Astrocyte (in vitro differentiated cells and primary cell): ENCODE measurements around the gene CAT. TPM values are rescaled to one million over a fixed set of nuclear protein-coding genes. Genes with fewer than 3 reads are reported as not detected.

Experiments
- DNase-seq: peaks from one replicate; pipeline ENCODE4 v3.0.0-alpha.2; 2010; ENCODE audit warnings: low read depth
- FAIRE-seq: peaks from 2 replicates; lab custom pipeline; 2011; peaks lifted over from hg19 to GRCh38; lab: Jason Lieb, UNC
- H2AFZ ChIP-seq: 2 replicates; pipeline ENCODE4 v1.6.0; 2012; ENCODE audit warnings: low read depth, low read length, inconsistent platforms
- H3K27ac ChIP-seq: 2 replicates; pipeline ENCODE4 v1.5.1; 2011; ENCODE audit warnings: low read depth, low read length, inconsistent platforms
- H3K27me3 ChIP-seq: 2 replicates; pipeline ENCODE4 v1.6.0; 2011; ENCODE audit warnings: low read length, inconsistent platforms; ENCODE audit not compliant: insufficient read depth
- H3K36me3 ChIP-seq: 2 replicates; pipeline ENCODE4 v1.5.1; 2011; ENCODE audit warnings: low read length, inconsistent platforms; ENCODE audit not compliant: insufficient read depth
- H3K4me1 ChIP-seq: 2 replicates; pipeline ENCODE4 v1.5.1; 2011; ENCODE audit warnings: low read length, inconsistent platforms; ENCODE audit not compliant: insufficient read depth
- H3K4me2 ChIP-seq: 2 replicates; pipeline ENCODE4 v1.6.0; 2012; ENCODE audit warnings: low read length, inconsistent platforms
- H3K4me3 ChIP-seq: 2 replicates; pipeline ENCODE4 v1.5.1; 2011; ENCODE audit warnings: low read depth, mild to moderate bottlenecking, low read length, inconsistent platforms; ENCODE audit not compliant: insufficient read depth
- H3K79me2 ChIP-seq: 2 replicates; pipeline ENCODE4 v1.6.0; 2012; ENCODE audit warnings: mild to moderate bottlenecking, low read length, inconsistent platforms; ENCODE audit not compliant: insufficient read depth
- H3K9ac ChIP-seq: 2 replicates; pipeline ENCODE4 v1.6.0; 2012; ENCODE audit warnings: mild to moderate bottlenecking, low read length, inconsistent platforms
- H3K9me3 ChIP-seq: 2 replicates; pipeline ENCODE4 v1.5.1; 2012; ENCODE audit warnings: low read depth, mild to moderate bottlenecking, low read length, inconsistent platforms; ENCODE audit not compliant: insufficient read depth
- H4K20me1 ChIP-seq: 2 replicates; pipeline ENCODE4 v1.6.0; 2012; ENCODE audit warnings: low read length, inconsistent platforms; ENCODE audit not compliant: insufficient read depth
- H3K27ac Mint-ChIP-seq: one replicate; pipeline ENCODE4 v1.8.0; 2021; ENCODE audit warnings: mild to moderate bottlenecking, mixed read lengths; ENCODE audit not compliant: unreplicated experiment
- H3K27me3 Mint-ChIP-seq: one replicate; pipeline ENCODE4 v1.8.0; 2021; ENCODE audit warnings: low read depth, mixed read lengths; ENCODE audit not compliant: unreplicated experiment
- H3K36me3 Mint-ChIP-seq: one replicate; pipeline ENCODE4 v1.8.0; 2021; ENCODE audit warnings: low read depth, mixed read lengths; ENCODE audit not compliant: unreplicated experiment
- H3K4me1 Mint-ChIP-seq: one replicate; pipeline ENCODE4 v1.8.0; 2021; ENCODE audit warnings: low read depth, mixed read lengths; ENCODE audit not compliant: unreplicated experiment
- H3K4me3 Mint-ChIP-seq: one replicate; pipeline ENCODE4 v1.8.0; 2021; ENCODE audit warnings: mild to moderate bottlenecking, moderate library complexity, mixed read lengths; ENCODE audit not compliant: unreplicated experiment
- H3K9me3 Mint-ChIP-seq: one replicate; pipeline ENCODE4 v1.8.0; 2021; ENCODE audit warnings: mild to moderate bottlenecking, mixed read lengths; ENCODE audit not compliant: unreplicated experiment
- EZH2 ChIP-seq: IDR thresholded peaks from 2 replicates; pipeline ENCODE4 v1.6.1; 2012; ENCODE audit warnings: mild to moderate bottlenecking, low read length, inconsistent platforms; ENCODE audit not compliant: insufficient read depth
- total RNA-seq: library from RNA; stranded (reverse); gene quantifications from 2 replicates; pipeline ENCODE4 v1.2.1, GENCODE V29; 2021
- TF ChIP-seq, protein P1 (sequence below): IDR thresholded peaks from 2 replicates; pipeline ENCODE4 v1.5.1; 2011; ENCODE audit warnings: low read depth, mild to moderate bottlenecking, inconsistent platforms, low read length, moderate library complexity; ENCODE audit not compliant: insufficient read depth

The CAT gene
- total RNA-seq, 1 donor from 2014 or later = 17.6 TPM

- no peak overlapping the region for H3K27ac ChIP-seq
- Mint-ChIP-seq H3K4me1 (no peaks in the 10 kb centered on the region), H3K27ac (no peak overlapping the region), H3K9me3 (no peaks in the 10 kb centered on the region), H3K36me3 (no peaks in the 10 kb centered on the region), H3K27me3 (peaks cover 6% of the 10 kb centered on the region), H3K4me3 (no peak overlapping the region)
- no peaks in the 10 kb centered on the region for H3K79me2 ChIP-seq
- no peak overlapping the region for H3K4me2 ChIP-seq
- FAIRE-seq (no peak), DNase-seq (no peak)
- H3K27me3 ChIP-seq = peaks cover 5% of the 10 kb centered on the region
- TF ChIP-seq, protein P1, sequence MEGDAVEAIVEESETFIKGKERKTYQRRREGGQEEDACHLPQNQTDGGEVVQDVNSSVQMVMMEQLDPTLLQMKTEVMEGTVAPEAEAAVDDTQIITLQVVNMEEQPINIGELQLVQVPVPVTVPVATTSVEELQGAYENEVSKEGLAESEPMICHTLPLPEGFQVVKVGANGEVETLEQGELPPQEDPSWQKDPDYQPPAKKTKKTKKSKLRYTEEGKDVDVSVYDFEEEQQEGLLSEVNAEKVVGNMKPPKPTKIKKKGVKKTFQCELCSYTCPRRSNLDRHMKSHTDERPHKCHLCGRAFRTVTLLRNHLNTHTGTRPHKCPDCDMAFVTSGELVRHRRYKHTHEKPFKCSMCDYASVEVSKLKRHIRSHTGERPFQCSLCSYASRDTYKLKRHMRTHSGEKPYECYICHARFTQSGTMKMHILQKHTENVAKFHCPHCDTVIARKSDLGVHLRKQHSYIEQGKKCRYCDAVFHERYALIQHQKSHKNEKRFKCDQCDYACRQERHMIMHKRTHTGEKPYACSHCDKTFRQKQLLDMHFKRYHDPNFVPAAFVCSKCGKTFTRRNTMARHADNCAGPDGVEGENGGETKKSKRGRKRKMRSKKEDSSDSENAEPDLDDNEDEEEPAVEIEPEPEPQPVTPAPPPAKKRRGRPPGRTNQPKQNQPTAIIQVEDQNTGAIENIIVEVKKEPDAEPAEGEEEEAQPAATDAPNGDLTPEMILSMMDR = no peak
- no peak for TF ChIP-seq EZH2
- no peaks in the 10 kb centered on the region for H3K4me1 ChIP-seq
- H3K4me3 ChIP-seq = no peak overlapping the region
- no peaks in the 10 kb centered on the region for H3K36me3 ChIP-seq
- H3K9me3 ChIP-seq = no peaks in the 10 kb centered on the region
- no peak overlapping the region for H2AFZ ChIP-seq
- H3K9ac ChIP-seq = no peak overlapping the region
- H4K20me1 ChIP-seq = no peaks in the 10 kb centered on the region
Observed at GRCh38 chr11:34514597-34514996, 75.9 kb downstream of the CAT start.

DNA sequence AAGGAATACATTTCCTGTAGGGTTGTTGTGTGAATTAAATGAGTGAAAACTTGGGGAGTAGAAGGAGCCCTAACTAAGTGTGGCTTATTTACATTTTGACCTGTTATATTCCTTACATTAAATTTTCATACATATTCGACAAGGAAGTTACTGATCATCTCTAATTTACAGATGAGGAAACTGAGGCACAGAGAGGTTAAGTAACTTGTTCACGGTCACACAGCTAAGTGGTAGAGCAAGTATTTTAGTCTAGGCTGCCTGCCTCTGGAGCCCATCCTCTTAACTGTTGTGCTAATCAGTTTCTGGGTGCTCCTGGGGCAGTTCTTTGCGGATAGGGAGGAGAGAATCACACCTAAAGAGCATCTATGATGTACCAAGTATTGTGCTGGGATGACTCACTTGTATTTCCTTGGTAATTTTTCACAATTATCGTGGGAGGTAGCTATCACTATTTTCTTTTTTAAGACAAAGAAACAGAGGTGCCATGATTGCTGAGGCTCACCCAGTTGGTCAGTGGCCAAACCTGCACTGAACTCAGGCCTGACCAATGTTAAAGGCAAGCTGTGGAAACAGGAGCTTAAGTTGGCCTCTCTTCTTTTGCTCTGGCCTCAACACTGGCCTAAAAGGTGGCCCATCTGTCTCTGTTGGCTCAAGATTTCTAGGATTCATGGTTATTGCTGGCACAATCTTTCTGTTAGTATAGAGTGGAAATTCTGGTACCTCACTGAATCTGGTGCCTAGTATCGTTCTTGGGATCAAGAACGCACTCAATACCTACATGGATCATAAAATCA lies 77.7 kb downstream of the CAT start:
- Mint-ChIP-seq H3K27me3 (peaks cover 2% of the 10 kb centered on the region), H3K4me3 (no peak overlapping the region), H3K27ac (no peak overlapping the region), H3K36me3 (no peaks in the 10 kb centered on the region), H3K9me3 (no peaks in the 10 kb centered on the region), H3K4me1 (no peaks in the 10 kb centered on the region)
- H4K20me1 ChIP-seq = no peaks in the 10 kb centered on the region
- no peak overlapping the region for H2AFZ ChIP-seq
- H3K27me3 ChIP-seq = peaks cover 5% of the 10 kb centered on the region
- H3K9me3 ChIP-seq = no peaks in the 10 kb centered on the region
- no peaks in the 10 kb centered on the region for H3K36me3 ChIP-seq
- no peak overlapping the region for H3K27ac ChIP-seq
- H3K79me2 ChIP-seq = no peaks in the 10 kb centered on the region
- TF ChIP-seq, protein P1 = no peak
- no peak for TF ChIP-seq EZH2
- FAIRE-seq = no peak
- H3K9ac ChIP-seq = no peak overlapping the region
- H3K4me2 ChIP-seq = no peak overlapping the region
- H3K4me3 ChIP-seq = no peak overlapping the region
- H3K4me1 ChIP-seq = no peaks in the 10 kb centered on the region
- DNase-seq = no peak

DNA sequence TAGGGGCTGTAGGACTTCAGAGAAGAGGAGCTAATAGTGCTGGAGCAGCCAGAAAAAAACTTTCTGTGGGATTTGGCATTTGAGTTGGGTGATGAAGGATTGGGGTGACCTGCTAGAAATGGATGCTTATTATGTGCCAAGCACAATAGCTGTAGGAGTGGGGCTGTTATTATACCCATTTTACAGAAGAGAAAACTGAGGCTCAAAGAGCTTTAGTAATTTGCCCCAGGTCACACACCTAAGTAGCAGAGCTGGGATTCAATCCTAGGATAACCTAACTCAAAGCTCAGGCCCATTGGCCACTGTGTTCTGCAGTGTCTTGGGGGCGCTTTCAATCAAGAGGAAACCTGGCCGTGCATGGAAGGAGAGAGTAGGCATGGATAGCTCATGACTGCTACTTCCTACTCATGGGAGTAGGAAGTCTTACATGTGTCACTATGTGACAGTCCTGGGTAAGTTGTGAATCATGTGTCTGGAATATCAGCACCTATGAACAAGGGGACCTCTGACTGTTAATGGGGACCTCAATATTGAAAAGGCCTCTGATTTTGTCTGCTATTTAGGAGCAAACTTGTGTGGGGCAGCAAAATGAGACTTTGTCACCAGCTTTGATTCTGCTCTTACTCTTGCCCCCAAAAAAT lies 81.0 kb downstream of the CAT start:
- H3K79me2 ChIP-seq = no peaks in the 10 kb centered on the region
- Mint-ChIP-seq H3K27me3 (peaks cover 10% of the 10 kb centered on the region), H3K4me1 (no peaks in the 10 kb centered on the region), H3K27ac (no peak overlapping the region), H3K36me3 (no peaks in the 10 kb centered on the region), H3K9me3 (no peaks in the 10 kb centered on the region), H3K4me3 (no peak overlapping the region)
- no peaks in the 10 kb centered on the region for H3K36me3 ChIP-seq
- no peak overlapping the region for H3K4me2 ChIP-seq
- H3K4me1 ChIP-seq = no peaks in the 10 kb centered on the region
- peaks cover 7% of the 10 kb centered on the region for H3K27me3 ChIP-seq
- no peaks in the 10 kb centered on the region for H4K20me1 ChIP-seq
- no peak overlapping the region for H3K9ac ChIP-seq
- H2AFZ ChIP-seq = no peak overlapping the region
- H3K4me3 ChIP-seq = no peak overlapping the region
- H3K27ac ChIP-seq = no peak overlapping the region
- TF ChIP-seq, protein P1 = no peak
- no peaks in the 10 kb centered on the region for H3K9me3 ChIP-seq
- DNase-seq (no peak), FAIRE-seq (no peak)
